HCT116 (cell line): ENCODE measurements around the gene TSKU. TPM values are rescaled to one million over a fixed set of nuclear protein-coding genes. Genes with fewer than 3 reads are reported as not detected.

ENCODE experiments used
- ATAC-seq: fragments of 200-7000 bp; cut with Tn5 transposase; 2 replicates; pipeline ENCODE4 v1.9.1; 2020; ENCODE audit warnings: mild to moderate bottlenecking, moderate library complexity
- BruUV-seq: library from RNA; stranded (reverse); fragments of 400-500 nt; replicated peaks from 2 replicates; lab custom pipeline; 2021; lab: Mats Ljungman, UMichigan
- CTCF ChIA-PET: fragments of 300-600 bp; sonication (Branson Sonifier 250); formaldehyde crosslinking; loops from one replicate; lab custom pipeline; 2021; ENCODE audit warnings: antibody characterized with exemption; lab: Charles Lee
- POLR2A ChIA-PET: fragments of 300-600, 350-600 bp; sonication (Branson Sonifier 250); formaldehyde crosslinking; loops from one replicate; lab custom pipeline; 2021; ENCODE audit warnings: antibody characterized with exemption; lab: Charles Lee
- RAD21 ChIA-PET, 2 experiments: fragments of 300-600 bp; sonication (Branson Sonifier 250); formaldehyde crosslinking; loops; one replicate each; lab custom pipeline; 2023; ENCODE audit warnings: low total read pairs in 2 of 2; ENCODE audit not compliant: uncharacterized antibody in 2 of 2, unreplicated experiment in 2 of 2, low non-redundant PET in 1 of 2; lab: Charles Lee
- DNase-seq: peaks from one replicate; pipeline ENCODE4 v3.0.0-alpha.2; 2010; ENCODE audit warnings: low read depth, low spot score
- H2AFZ ChIP-seq: fragments of 200-600 bp; shearing (Covaris generic), sonication (generic); 2 replicates; pipeline ENCODE4 v1.6.1; 2017; ENCODE audit warnings: low read depth, mixed run types, mixed read lengths, antibody characterized with exemption, low read length; ENCODE audit not compliant: poor library complexity, severe bottlenecking
- H3K27ac ChIP-seq: 2 replicates; pipeline ENCODE4 v1.5.1; 2012; ENCODE audit warnings: low read depth, low read length
- H3K27me3 ChIP-seq: fragments of 200-600 bp; sonication (generic); 2 replicates; pipeline ENCODE4 v1.6.1; 2016; ENCODE audit warnings: mixed run types, low read length, mixed read lengths; ENCODE audit not compliant: insufficient read depth
- H3K36me3 ChIP-seq, 2 experiments: fragments of 200-500 bp in 1 of 2; fragments of 200-600 bp in 1 of 2; sonication (Bioruptor generic) in 1 of 2; sonication (generic) in 1 of 2; 2 replicates each; pipeline versions ENCODE4 v1.5.1 to v1.6.1; 2014 to 2016; ENCODE audit warnings: low read length in 2 of 2, inconsistent platforms in 1 of 2, mixed read lengths in 1 of 2, mixed run types in 1 of 2; ENCODE audit not compliant: insufficient read depth in 2 of 2, control insufficient read depth in 1 of 2
- H3K4me1 ChIP-seq, 2 experiments: fragments of 200-600 bp in 1 of 2; sonication (generic) in 1 of 2; 2 replicates each; pipeline versions ENCODE4 v1.5.1 to v1.6.1; 2012 to 2017; ENCODE audit warnings: low read length in 2 of 2, inconsistent platforms in 1 of 2, mild to moderate bottlenecking in 1 of 2, mixed read lengths in 1 of 2, mixed run types in 1 of 2, moderate library complexity in 1 of 2; ENCODE audit not compliant: insufficient read depth in 2 of 2, control insufficient read depth in 1 of 2
- H3K4me2 ChIP-seq: fragments of 200-600 bp; sonication (generic); 2 replicates; pipeline ENCODE4 v1.6.1; 2017; ENCODE audit warnings: mixed run types, low read length, mixed read lengths
- H3K4me3 ChIP-seq, 2 experiments: fragments of 200-600 bp in 1 of 2; sonication (generic) in 1 of 2; replicated peaks in 1 of 2; 2 replicates each; pipeline ENCODE4 v1.5.1; 2011 to 2016; ENCODE audit warnings: low read length in 2 of 2, control low read depth in 1 of 2, low read depth in 1 of 2, mild to moderate bottlenecking in 1 of 2, mixed read lengths in 1 of 2, mixed run types in 1 of 2
- H3K79me2 ChIP-seq: fragments of 200-600 bp; sonication (generic); 2 replicates; pipeline ENCODE4 v1.6.1; 2017; ENCODE audit warnings: mild to moderate bottlenecking, mixed run types, low read length, moderate library complexity, mixed read lengths; ENCODE audit not compliant: insufficient read depth
- H3K9ac ChIP-seq: fragments of 200-600 bp; sonication (generic); 2 replicates; pipeline ENCODE4 v1.6.1; 2016; ENCODE audit warnings: low read length, mixed read lengths
- H3K9me2 ChIP-seq: fragments of 200-600 bp; sonication (generic), shearing (Covaris generic); 2 replicates; pipeline ENCODE4 v1.6.1; 2017; ENCODE audit warnings: mixed run types, mild to moderate bottlenecking, moderate library complexity; ENCODE audit not compliant: insufficient read depth
- H3K9me3 ChIP-seq, 2 experiments: fragments of 200-500 bp in 1 of 2; fragments of 200-600 bp in 1 of 2; sonication (Bioruptor generic) in 1 of 2; sonication (generic) in 1 of 2; 2 replicates each; pipeline ENCODE4 v1.6.1; 2014 to 2017; ENCODE audit warnings: low read length in 2 of 2, mixed read lengths in 2 of 2, inconsistent platforms in 1 of 2, low read depth in 1 of 2, mild to moderate bottlenecking in 1 of 2, mixed run types in 1 of 2, moderate library complexity in 1 of 2; ENCODE audit not compliant: control insufficient read depth in 1 of 2, insufficient read depth in 1 of 2
- H4K20me1 ChIP-seq: fragments of 200-600 bp; sonication (generic), shearing (Covaris generic); 2 replicates; pipeline ENCODE4 v1.6.1; 2017; ENCODE audit warnings: mixed run types, mild to moderate bottlenecking, moderate library complexity; ENCODE audit not compliant: insufficient read depth
- ATF3 ChIP-seq: IDR thresholded peaks from 2 replicates; pipeline ENCODE4 v1.6.1; 2012
- CEBPB ChIP-seq: IDR thresholded peaks from 2 replicates; pipeline ENCODE4 v1.6.1; 2012; ENCODE audit warnings: low read depth
- EZH2 ChIP-seq: fragments of 200-600 bp; sonication (generic); IDR thresholded peaks from 2 replicates; pipeline ENCODE4 v1.6.1; 2017; ENCODE audit warnings: antibody characterized with exemption, mixed run types
- EZH2phosphoT487 ChIP-seq: fragments of 200-600 bp; IDR thresholded peaks from 2 replicates; pipeline ENCODE4 v1.6.1; 2018; ENCODE audit warnings: antibody characterized with exemption, borderline replicate concordance
- JUND ChIP-seq: IDR thresholded peaks from 2 replicates; pipeline ENCODE4 v1.6.1; 2012
- RAD21 ChIP-seq: IDR thresholded peaks from 2 replicates; pipeline ENCODE4 v1.6.1; 2012; ENCODE audit warnings: low read depth, mild to moderate bottlenecking
- TCF7L2 ChIP-seq: IDR thresholded peaks from 2 replicates; pipeline ENCODE4 v1.7.0; 2011; ENCODE audit warnings: borderline replicate concordance, inconsistent platforms; ENCODE audit not compliant: insufficient read depth, insufficient read length; ENCODE audit errors: extremely low read depth
- YY1 ChIP-seq: IDR thresholded peaks from 2 replicates; pipeline ENCODE4 v1.6.1; 2011; ENCODE audit warnings: low read length, low read depth, moderate library complexity, mild to moderate bottlenecking; ENCODE audit not compliant: insufficient replicate concordance; ENCODE audit errors: extremely low read depth
- ZBTB33 ChIP-seq: IDR thresholded peaks from 2 replicates; pipeline ENCODE4 v1.6.1; 2011; ENCODE audit warnings: mild to moderate bottlenecking, low read length, moderate library complexity; ENCODE audit not compliant: insufficient replicate concordance; ENCODE audit errors: extremely low read depth
- ZNF274 ChIP-seq: fragments of 200-500 bp; sonication (Bioruptor generic); IDR thresholded peaks from 2 replicates; pipeline ENCODE4 v1.6.1; 2014; ENCODE audit warnings: mild to moderate bottlenecking, low read depth, low read length, inconsistent platforms
- intact Hi-C: fragments of 100-400 bp; cut with micrococcal nuclease; formaldehyde crosslinking; loops from 2 replicates; pipeline ENCODE4 v1.10.0; 2022
- total RNA-seq: library from RNA; stranded (reverse); gene quantifications from one replicate; pipeline ENCODE4 v1.2.1, GENCODE V29; 2021; ENCODE audit not compliant: unreplicated experiment

Gene TSKU
- total RNA-seq, 1 experiment from 2014 or later, result 21.9 TPM

GRCh38 chr11:76834151-76834550 lies 51.0 kb downstream of the TSKU start:
- H4K20me1 ChIP-seq, result no peaks in the 10 kb centered on the region
- intact Hi-C loops, result no loop called here
- no peak for ATAC-seq
- H3K4me3 ChIP-seq, result no peak overlapping the region
- ChIA-PET CTCF (no interaction called here), RAD21 (no interaction called here), POLR2A (no interaction called here)
- no peaks in the 10 kb centered on the region for H3K27me3 ChIP-seq
- no peaks in the 10 kb centered on the region for H3K36me3 ChIP-seq
- no TSS peak for BruUV-seq
- no peak overlapping the region for H3K9ac ChIP-seq
- H3K79me2 ChIP-seq, result no peaks in the 10 kb centered on the region
- no peak for TF ChIP-seq ZBTB33
- no peak for TF ChIP-seq ATF3
- no peak for TF ChIP-seq ZNF274
- no peak for TF ChIP-seq EZH2phosphoT487
- TF ChIP-seq JUND, result no peak
- TF ChIP-seq YY1, result no peak
- TF ChIP-seq TCF7L2, result no peak
- no peak for TF ChIP-seq RAD21
- no peak for TF ChIP-seq CEBPB
- no peak for TF ChIP-seq EZH2
- no peak for DNase-seq
- H2AFZ ChIP-seq, result no peak overlapping the region
- H3K4me2 ChIP-seq, result no peak overlapping the region
- no peaks in the 10 kb centered on the region for H3K9me3 ChIP-seq
- H3K4me1 ChIP-seq, result peaks cover under 1 to 10% of the 10 kb centered on the region in 2 experiments; a peak in 3 of 4 replicates
- H3K27ac ChIP-seq, result no peak overlapping the region
- no peaks in the 10 kb centered on the region for H3K9me2 ChIP-seq
